Stimulated activated CD4-positive, alpha-beta T cell treated with anti-CD3 and anti-CD28 coated beads, Interleukin-4, amount 100 ng/mL, for 24 hours (primary cell): Measurements from ENCODE around the gene TUFT1.
"Not testable (repeated sequence)": the region's sequence is repeated elsewhere in the genome, so short reads cannot be mapped to it uniquely, and the experiment has no call there.

ENCODE experiments used
- DNase-seq: peaks from one replicate; pipeline ENCODE4 v3.0.0-alpha.2; 2020

TUFT1 gene

DNA sequence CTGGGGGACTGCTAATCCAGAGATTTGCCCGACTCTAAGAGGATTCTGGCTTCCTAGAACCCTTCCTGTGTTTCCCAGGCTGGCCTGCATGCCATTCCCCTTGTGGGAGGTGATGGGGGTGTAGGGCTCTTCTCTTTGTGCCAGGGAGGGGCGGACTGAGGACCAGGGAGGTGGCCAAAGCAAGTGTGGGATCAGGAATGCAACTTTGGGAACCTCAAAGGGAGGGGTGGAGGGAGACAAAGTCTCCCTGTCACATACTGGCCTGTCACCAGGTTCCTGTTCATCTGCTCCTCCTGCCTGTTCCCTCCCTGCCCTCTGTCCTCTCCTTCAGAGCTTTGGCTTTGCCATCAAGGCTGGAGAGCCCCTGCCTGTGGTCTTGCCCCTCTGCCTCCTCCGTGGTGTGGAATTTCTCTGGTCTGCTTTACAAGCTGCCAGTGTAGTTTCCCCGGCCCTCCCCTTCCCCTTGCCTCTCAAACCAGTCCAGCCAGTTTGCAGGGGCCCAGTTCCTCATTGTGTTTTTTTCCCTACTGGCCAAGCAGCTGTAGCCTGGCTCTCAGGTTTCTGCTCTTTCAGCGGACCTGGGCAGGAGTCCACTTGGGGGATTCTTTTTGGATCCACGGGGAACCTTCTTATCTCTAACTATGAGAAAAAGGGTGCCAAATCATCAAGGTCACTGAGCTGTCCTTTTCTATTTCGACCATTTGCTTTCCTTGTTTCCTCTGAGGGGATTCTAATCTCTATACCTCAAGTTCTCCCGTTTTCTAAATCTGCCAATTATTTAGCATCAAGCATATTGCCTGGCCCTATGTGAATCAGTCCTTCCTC, 27.1 kb upstream of the TUFT1 start:
- DNase-seq: no peak

DNA sequence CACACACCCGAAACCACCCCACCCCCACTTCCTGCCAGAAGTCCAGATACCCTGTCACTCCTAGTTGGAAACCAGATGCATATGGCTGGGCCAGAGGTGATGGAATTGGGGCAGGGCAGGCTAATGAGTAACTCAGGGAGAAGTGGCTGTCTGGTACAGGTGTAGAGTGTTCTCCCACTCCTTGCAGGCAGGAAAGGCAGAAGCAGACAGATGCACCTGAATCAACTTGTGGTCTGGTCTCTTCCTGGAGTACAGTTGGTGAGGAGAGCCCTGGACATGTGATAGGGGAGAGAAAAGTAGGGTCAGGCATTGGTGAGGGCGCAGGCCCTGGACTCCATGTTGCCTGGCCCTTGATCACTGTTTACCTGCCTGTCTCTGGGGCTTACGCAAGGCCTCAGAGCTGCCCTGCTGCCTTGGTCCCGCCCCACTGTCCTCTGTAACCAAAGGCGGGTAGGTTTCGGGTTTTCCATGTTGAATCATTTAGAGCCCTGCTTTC, 26.4 kb upstream of the TUFT1 start:
- peak; percentile 11 for DNase-seq

DNA sequence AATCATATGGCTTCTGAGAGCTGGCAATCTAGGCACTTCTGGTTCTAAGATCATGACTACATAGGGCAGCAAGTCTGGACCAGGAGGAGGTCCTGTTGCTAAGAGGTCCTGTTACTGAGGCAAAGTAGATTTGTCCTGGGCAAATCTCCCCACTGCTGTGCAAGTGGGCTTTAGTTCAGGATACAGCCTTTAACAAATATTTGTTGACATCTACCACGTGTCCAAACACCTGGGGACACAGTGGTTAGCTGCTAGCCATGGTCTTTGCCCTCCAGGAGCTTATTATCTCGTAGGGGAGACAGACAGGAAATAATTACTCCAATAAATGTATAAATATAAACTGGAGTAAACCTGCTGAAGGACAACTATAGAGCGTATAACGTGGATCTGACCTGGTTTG, 25.7 kb upstream of the TUFT1 start:
- DNase-seq: no peak

DNA sequence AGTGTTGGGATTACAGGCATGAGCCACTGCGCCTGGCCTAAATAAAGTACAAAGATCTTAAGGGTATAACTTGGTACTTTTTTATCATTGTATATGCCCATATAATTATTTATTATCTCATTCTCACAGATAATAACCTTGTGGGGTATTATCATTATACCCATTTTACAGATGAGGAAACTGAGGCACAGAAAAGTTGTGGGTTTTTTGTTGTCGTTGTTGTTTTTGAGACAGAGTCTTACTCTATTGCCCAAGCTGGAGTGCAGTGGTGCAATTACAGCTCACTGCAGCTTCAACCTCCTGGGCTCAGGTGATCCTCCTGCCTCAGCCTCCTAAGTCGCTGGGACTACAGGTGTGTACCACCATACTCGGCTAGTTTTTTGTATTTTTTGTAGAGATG, 24.8 kb upstream of the TUFT1 start:
- DNase-seq: no peak

DNA sequence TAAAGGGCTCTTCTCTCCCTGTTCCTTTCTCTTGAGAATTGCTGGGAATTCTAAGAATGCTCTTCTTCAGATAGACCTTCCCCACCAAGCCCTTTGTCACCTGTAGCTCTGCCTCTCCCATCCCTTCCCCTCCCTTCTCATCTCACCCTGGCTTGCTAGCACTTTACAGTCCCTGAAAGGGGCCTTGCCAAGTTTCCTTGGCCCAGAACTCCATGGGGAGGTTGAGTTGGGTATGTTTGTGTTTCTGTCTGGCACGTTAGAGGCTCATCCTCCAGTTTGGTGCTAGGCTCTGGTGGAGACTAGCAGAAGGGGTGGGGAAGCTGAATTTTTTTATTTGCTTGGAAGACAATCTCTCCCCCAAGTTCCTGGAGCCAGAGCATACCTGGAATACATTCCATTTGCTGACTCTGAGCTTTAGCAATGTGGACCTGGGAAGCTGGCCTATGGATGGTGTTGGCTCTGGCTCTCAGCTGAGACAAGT, 24.0 kb upstream of the TUFT1 start:
- no peak for DNase-seq

DNA sequence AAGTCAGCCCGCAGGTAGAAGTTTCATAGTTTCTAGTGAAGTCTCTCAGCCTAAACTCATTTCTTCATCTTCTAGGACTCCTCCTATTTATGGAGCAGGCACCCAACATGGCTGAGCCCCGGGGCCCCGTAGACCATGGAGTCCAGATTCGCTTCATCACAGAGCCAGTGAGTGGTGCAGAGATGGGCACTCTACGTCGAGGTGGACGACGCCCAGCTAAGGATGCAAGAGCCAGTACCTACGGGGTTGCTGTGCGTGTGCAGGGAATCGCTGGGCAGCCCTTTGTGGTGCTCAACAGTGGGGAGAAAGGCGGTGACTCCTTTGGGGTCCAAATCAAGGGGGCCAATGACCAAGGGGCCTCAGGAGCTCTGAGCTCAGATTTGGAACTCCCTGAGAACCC, 21.7 kb upstream of the TUFT1 start:
- DNase-seq: no peak

DNA sequence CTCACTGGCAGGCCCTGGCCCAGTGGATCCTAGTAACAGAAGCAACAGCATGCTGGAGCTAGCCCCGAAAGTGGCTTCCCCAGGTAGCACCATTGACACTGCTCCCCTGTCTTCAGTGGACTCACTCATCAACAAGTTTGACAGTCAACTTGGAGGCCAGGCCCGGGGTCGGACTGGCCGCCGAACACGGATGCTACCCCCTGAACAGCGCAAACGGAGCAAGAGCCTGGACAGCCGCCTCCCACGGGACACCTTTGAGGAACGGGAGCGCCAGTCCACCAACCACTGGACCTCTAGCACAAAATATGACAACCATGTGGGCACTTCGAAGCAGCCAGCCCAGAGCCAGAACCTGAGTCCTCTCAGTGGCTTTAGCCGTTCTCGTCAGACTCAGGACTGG, 21.2 kb upstream of the TUFT1 start:
- DNase-seq: no peak

DNA sequence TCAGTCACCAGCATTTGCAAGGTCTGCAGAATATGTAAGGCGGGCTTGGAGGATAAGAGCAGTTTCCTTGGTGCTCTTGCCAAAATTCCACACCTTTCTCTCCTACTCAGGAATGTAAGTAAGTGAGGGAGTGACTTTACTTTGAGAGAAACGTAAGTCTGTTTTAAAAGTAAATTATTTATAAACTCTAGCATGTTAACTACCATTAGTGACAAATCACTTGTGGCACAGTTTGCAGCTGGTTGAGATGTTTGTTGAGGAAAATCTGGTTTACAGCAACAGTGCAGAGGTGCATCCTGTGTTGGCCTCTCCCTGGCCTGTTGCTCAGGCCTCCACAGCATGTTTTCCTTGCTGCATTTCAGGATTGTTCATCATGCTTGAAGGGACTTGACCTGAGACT, 20.4 kb upstream of the TUFT1 start:
- no peak for DNase-seq

DNA sequence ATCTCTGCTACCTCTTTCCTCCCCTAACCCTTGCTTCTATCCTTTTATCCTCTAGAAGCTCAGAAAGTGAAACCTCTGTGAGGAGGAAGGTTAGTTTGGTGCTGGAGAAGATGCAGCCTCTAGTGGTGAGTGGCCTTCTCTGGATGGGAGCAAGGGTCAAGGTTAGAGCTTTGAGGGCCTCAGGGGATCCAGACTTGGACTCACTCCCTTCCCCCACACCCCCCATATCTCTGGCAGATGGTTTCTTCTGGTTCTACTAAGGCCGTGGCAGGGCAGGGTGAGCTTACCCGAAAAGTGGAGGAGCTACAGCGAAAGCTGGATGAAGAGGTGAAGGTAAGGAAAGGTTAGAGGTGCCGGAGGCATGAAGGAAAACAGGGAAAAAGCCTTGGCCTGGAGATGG, 19.8 kb upstream of the TUFT1 start:
- no peak for DNase-seq

DNA sequence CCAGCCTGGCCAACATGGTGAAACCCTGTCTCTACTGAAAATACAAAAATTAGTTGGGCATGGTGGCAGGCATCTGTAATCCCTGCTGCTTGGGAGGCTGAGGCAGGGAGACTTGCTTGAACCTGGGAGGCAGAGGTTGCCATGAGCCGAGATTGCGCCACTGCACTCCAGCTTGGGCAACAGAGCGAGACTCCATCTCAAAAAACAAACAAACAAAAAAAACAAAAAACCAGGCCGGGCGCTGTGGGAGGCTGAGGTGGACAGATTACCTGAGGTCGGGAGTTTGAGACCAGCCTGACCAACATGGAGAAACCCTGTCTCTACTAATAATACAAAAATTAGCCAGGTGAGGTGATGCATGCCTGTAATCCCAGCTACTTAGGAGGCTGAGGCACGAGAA, 17.7 kb upstream of the TUFT1 start:
- not testable (repeated sequence) for DNase-seq

DNA sequence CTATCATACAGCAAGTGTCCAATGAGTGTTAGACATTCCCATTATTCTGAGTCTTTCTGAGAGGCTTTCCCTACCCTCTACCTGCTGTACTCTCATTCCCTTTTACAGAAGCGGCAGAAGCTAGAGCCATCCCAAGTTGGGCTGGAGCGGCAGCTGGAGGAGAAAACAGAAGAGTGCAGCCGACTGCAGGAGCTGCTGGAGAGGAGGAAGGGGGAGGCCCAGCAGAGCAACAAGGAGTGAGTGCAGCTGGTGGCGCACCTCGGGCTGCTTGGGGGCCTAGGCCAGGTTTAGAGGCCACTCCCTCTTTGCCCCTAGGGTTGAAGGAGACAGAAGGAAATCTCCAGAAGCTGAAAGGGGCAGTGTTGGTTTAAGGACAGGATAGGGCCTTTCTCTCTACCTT, 16.8 kb upstream of the TUFT1 start:
- DNase-seq: no peak

DNA sequence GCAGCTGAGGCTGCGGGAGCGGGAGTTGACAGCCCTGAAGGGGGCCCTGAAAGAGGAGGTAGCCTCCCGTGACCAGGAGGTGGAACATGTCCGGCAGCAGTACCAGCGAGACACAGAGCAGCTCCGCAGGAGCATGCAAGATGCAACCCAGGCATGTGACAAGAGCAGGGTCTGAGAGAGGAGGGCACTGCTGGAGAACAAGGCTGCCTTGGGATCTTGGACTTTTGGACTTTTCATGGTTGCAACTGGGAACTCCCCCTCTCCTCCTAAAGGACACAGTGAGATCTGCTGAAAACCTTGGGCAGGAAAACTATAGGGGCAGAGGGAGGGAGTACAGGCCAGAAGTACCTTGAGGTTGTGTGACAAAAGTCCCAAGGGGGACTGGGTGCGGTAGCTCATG, 15.4 kb upstream of the TUFT1 start:
- no peak for DNase-seq

DNA sequence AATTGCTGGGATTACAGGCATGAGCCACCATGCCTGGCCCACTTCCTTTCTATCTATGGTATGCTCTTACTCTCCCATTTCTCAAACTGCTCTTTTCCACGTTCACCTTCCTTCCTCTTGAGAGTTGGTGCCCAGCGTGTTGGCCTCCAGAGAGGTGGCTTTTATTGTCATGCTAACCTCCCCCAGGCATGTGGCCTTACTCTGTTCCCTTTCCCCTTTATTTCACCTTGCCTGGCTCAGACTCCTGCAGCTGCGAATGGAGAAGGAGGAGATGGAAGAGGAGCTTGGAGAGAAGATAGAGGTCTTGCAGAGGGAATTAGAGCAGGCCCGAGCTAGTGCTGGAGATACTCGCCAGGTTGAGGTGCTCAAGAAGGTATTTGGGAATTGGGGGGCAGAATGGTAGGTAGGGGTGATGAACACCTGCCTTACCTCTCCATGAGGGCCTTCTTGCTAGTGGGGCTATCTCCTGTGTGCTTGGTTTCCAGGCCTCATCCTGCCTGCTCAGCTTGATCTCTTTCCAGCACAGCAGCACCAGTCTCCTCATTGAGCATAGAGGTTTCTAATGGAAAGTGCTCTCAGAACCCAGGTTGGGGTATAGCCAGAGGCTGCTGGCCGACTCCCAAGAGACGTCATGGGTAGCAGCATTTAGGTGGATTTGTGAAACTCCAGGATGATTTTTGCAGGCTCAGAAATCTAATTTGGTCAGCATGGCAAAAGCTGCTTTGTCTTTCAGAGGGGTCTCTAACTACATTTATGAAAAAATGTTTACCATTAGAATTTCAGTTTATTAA, 13.2 kb upstream of the TUFT1 start:
- no peak for DNase-seq

DNA sequence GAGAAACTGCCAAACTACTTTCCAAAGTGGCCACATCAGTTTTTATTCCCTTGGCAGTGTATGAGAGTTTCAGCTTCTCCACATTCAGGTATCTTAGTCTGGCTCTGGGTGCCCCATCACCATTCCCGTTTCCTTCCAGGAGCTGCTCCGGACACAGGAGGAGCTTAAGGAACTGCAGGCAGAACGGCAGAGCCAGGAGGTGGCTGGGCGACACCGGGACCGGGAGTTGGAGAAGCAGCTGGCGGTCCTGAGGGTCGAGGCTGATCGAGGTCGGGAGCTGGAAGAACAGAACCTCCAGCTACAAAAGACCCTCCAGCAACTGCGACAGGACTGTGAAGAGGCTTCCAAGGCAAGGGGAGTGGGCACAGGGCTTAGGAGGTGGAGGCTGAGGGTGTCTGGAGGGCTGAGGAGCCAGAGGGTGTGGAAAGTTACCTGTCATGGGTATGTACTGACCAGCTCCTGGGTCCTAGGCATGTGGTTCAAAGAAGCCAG, 10.9 kb upstream of the TUFT1 start:
- no peak for DNase-seq

DNA sequence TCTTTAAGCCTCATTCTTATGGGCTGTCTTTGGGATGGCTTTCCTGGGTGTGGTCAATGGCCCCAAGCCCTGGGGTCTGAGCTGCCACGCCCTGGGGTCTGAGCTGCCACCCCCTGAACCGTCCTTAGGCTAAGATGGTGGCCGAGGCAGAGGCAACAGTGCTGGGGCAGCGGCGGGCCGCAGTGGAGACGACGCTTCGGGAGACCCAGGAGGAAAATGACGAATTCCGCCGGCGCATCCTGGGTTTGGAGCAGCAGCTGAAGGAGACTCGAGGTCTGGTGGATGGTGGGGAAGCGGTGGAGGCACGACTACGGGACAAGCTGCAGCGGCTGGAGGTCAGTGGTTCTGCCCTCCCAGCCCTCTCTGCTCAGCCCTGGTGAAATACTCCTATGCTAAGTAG, 10.3 kb upstream of the TUFT1 start:
- DNase-seq: no peak

DNA sequence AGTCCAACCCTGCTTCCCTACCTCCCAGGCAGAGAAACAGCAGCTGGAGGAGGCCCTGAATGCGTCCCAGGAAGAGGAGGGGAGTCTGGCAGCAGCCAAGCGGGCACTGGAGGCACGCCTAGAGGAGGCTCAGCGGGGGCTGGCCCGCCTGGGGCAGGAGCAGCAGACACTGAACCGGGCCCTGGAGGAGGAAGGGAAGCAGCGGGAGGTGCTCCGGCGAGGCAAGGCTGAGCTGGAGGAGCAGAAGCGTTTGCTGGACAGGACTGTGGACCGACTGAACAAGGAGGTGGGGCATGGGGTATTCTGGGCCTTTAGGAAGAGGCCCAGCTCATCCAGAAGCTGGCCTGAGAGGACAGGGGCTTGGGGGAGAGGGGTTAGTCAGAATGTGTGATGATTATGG, 9.6 kb upstream of the TUFT1 start:
- no peak for DNase-seq

DNA sequence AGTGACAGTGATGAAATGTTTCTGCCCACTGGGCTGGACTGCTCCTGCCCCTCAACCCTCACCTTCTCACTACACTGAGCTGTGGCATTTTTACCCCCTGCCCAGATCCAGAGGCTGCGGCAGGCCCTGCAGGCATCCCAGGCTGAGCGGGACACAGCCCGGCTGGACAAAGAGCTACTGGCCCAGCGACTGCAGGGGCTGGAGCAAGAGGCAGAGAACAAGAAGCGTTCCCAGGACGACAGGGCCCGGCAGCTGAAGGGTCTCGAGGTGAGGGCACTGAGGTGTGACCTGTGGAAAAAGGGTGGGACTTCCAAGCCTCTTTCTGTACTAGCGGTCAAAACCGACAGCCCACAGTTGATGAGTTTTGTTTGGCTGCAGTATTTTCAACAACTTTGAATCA, 6.2 kb upstream of the TUFT1 start:
- DNase-seq: no peak

DNA sequence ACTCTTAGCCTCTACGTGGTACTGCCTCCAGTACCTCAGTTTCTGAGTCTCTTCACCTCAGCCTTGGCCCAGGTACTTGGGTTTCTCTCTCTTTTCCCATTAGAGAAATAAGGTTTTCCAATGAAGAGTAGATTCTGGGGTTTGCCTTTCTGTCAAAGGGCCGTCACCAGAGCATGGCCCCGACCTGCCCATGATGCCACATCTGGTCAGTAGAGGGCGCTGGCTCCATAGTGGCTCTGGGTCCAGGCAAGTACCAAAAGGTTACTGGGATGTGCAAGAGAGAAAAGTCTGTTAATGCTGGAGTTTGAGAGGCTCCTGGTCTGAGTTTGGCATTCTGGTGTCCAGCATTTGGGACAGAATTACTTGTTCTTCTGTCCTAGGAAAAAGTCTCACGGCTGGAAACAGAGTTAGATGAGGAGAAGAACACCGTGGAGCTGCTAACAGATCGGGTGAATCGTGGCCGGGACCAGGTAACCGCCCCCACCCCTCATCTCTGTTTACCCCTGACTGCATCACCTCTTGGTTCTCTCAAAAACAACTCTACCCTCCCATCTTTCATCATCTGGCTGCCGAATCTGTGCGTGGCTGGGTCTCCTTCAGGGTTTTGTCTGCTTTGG, 5.3 kb upstream of the TUFT1 start:
- peak; percentile 84 for DNase-seq

DNA sequence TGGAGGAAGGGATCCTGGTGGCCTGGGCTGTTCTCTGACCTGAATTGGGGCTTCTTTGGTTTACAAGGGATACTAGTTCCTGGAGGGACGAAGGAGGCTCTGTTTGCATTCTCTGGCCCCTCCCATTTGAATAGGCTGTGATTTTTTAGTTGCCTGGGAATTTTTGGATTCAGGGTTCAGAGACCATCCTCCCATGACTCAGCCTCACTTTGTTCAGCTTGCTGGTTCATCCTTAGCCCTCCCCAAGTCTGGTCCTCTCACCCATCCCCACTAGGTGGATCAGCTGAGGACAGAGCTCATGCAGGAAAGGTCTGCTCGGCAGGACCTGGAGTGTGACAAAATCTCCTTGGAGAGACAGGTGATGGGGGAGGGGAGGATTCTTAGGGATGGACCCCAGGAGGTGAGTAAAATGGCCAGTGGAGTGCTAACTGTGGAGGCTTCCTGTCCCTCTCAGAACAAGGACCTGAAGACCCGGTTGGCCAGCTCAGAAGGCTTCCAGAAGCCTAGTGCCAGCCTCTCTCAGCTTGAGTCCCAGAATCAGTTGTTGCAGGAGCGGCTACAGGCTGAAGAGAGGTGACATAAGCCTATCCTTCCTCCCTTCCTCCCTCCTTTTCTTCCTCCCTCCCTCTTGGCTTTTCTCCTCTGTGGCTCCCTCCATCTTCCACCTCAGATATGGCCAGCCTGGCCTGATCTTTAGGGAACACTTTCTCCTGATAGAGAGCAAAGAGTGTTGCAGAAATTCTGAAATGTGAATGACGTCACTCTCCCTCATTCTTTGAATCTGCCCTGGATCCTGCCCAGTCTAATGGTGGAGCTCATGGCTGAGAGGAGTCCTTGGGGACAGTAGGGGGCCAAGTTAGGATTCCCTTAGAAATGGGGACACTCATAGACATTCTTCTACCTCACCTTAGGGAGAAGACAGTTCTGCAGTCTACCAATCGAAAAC, 4.5 kb upstream of the TUFT1 start:
- no peak for DNase-seq

DNA sequence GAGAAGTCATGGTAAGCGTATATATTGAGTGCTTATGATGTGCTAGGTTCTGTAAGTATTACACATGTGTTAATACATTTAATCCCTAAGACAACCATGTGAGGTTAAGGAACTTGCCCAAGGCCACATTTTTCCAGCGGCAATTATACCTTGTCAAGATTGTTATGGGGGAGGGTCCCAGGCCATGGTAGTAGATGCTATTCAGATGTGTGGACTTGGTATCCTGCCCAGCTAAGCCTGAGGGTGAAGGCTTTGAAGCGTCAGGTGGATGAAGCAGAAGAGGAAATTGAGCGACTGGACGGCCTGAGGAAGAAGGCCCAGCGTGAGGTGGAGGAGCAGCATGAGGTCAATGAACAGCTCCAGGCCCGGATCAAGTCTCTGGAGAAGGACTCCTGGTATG, 3.6 kb upstream of the TUFT1 start:
- no peak for DNase-seq

DNA sequence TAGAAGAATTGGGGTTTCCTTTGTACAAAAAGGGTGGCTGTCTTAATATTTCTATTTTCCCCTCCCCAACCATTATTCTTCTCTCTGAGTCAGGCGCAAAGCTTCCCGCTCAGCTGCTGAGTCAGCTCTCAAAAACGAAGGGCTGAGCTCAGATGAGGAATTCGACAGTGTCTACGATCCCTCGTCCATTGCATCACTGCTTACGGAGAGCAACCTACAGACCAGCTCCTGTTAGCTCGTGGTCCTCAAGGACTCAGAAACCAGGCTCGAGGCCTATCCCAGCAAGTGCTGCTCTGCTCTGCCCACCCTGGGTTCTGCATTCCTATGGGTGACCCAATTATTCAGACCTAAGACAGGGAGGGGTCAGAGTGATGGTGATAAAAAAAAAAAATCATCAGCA, 3.0 kb upstream of the TUFT1 start:
- no peak for DNase-seq

DNA sequence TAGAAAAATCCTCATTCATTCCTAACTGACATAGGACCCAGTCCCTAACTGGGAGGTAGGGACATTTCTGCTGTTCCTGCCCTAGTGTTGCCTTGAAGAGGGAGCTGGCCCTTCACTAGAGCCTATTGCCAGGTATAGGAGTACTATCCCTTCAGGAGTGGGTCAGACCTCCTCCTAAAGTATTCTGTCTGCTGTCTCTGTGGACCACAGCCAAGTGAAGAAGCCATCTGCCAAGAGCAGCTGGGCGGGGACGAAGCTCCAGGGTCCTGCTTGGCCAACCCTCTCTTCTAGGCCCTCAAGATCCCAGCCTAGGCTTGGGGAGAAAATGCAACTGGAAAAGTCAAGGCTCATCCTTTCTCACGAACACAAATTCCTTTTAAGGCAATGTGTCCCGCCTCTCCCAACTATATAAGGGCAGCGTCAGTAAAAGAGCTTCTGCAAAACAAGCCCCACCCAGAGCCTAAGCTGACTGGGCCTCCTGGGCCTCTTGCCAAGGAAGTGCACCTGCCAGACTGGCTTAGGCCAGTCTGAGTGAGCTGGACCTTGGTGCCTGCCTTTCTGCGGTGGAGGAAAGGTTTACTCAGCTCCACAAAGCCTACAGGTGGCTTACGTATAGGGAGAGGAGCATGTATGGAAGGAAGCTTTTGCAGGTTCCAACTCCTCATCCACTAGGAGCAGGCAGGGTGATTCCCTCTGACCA, 638 bp upstream of the TUFT1 start:
- no peak for DNase-seq
